Lower leg skin (tissue), 3 donors: ENCODE results near the gene LRRC26.

ENCODE experiments used
- CTCF ChIP-seq, 3 donors: fragments of 450-650 bp; IDR thresholded peaks; one replicate each; pipeline ENCODE4 v1.5.1; 2016; ENCODE audit warnings: antibody characterized with exemption in 3 of 3, mild to moderate bottlenecking in 3 of 3, moderate library complexity in 2 of 3
- POLR2A ChIP-seq, 2 donors: fragments of 450-650 bp; IDR thresholded peaks; one replicate each; pipeline ENCODE4 v1.6.1; 2016 to 2017; ENCODE audit warnings: antibody characterized with exemption in 2 of 2, mild to moderate bottlenecking in 1 of 2, moderate library complexity in 1 of 2

GRCh38 chr9:137218212-137218753 is 48.4 kb upstream of the LRRC26 start:
- TF ChIP-seq CTCF (IDR thresholded peaks at IDR 0.05) (no peak), POLR2A (IDR thresholded peaks at IDR 0.05) (no peak)
